ENCODE measurements around the gene PLCL1. TPM values are rescaled to one million over a fixed set of nuclear protein-coding genes. Genes with fewer than 3 reads are reported as not detected.

Gene PLCL1
- total and polyA plus RNA-seq, 10 of the 15 experiments (the other 5 are each of a cell fraction or from before 2014, with no cell fraction given), result 0.03 to 1.5 (median 0.22) TPM

- H3K4me2 ChIP-seq (ENCODE audit: control insufficient read depth, insufficient read depth), result no peak overlapping the region
- WGBS (ENCODE audit: insufficient coverage, insufficient replicate concordance, low lambda C conversion rate, missing lambda C conversion rate), result 98% methylated on average over 2 of the region's 2 CpGs
- H3K36me3 ChIP-seq (ENCODE audit: control insufficient read depth in 2 of 2, insufficient read depth in 2 of 2, low read length in 1 of 2), result no peaks in the 10 kb centered on the region
- H2AFZ ChIP-seq (ENCODE audit: control insufficient read depth, low read depth, low read length), result no peak overlapping the region
- TF ChIP-seq BCL11A (IDR thresholded peaks at IDR 0.05; ENCODE audit: low read depth, low read length) (no peak), CHD1 (IDR thresholded peaks at IDR 0.05; ENCODE audit: low read depth, low read length) (no peak), LARP7 (IDR thresholded peaks at IDR 0.05) (no peak), MYC (IDR thresholded peaks at IDR 0.05; ENCODE audit: insufficient read depth, insufficient read length, insufficient replicate concordance, low read length, severe bottlenecking) (no peak)
- BruUV-seq (replicated peaks), result no TSS peak
- CTCF ChIA-PET, result no interaction called here
- SMC1A ChIA-PET (ENCODE audit: uncharacterized antibody, unreplicated experiment), result interaction anchor here (0.7 to 1.5 kb wide), 3 partner anchors 11 to 64 kb away, joined by 3 to 4 read pairs (median 3); no protein-coding TSS in a partner anchor
- H4K20me1 ChIP-seq (ENCODE audit: control insufficient read depth, insufficient read depth), result no peaks in the 10 kb centered on the region
- in situ Hi-C loops (cut with MboI), result no loop called here
- H3K4me3 ChIP-seq, result no peak overlapping the region
- ATAC-seq (no peak), FAIRE-seq (no peak), DNase-seq (ENCODE audit: low read depth, low spot score) (no peak)
- RAD21 ChIA-PET (ENCODE audit: unreplicated experiment), result no interaction called here
- POLR2A ChIA-PET, result no interaction called here
- no peaks in the 10 kb centered on the region for H3K4me1 ChIP-seq (ENCODE audit: control insufficient read depth, insufficient read depth, low read length)
- H3K27me3 ChIP-seq (replicated peaks in 1 of 2; ENCODE audit: control insufficient read depth in 2 of 2, insufficient read depth in 2 of 2, low read length in 1 of 2), result no peaks in the 10 kb centered on the region
- H3K9me3 ChIP-seq (replicated peaks; ENCODE audit: control insufficient read depth, insufficient read depth, low read length), result no peaks in the 10 kb centered on the region
- H3K27ac ChIP-seq (ENCODE audit: control insufficient read depth, insufficient read depth), result no peak overlapping the region
- no peaks in the 10 kb centered on the region for H3K79me2 ChIP-seq (ENCODE audit: control insufficient read depth, insufficient read depth, low read length)
- intact Hi-C loops (cut with micrococcal nuclease; ENCODE audit: unreplicated experiment), result no loop called here
- H3K9ac ChIP-seq (ENCODE audit: control insufficient read depth, insufficient read depth, low read length), result no peak overlapping the region
Measured at GRCh38 chr2:197972061-197972460, 167.7 kb downstream of the PLCL1 start.

GRCh38 chr2:197972587-197972986 is 168.2 kb downstream of the PLCL1 start:
- no peaks in the 10 kb centered on the region for H3K4me1 ChIP-seq (ENCODE audit: control insufficient read depth, insufficient read depth, low read length)
- no TSS peak for BruUV-seq (replicated peaks)
- H3K4me3 ChIP-seq, result no peak overlapping the region
- no peak overlapping the region for H3K4me2 ChIP-seq (ENCODE audit: control insufficient read depth, insufficient read depth)
- 48% methylated on average over 2 of the region's 2 CpGs for WGBS (ENCODE audit: insufficient coverage, insufficient replicate concordance, low lambda C conversion rate, missing lambda C conversion rate)
- SMC1A ChIA-PET (ENCODE audit: uncharacterized antibody, unreplicated experiment), result interaction anchor here (0.5 to 3.6 kb wide), 2 partner anchors 13 to 42 kb away, joined by 3 to 19 read pairs; no protein-coding TSS in a partner anchor
- no peaks in the 10 kb centered on the region for H3K27me3 ChIP-seq (replicated peaks in 1 of 2; ENCODE audit: control insufficient read depth in 2 of 2, insufficient read depth in 2 of 2, low read length in 1 of 2)
- no peaks in the 10 kb centered on the region for H3K36me3 ChIP-seq (ENCODE audit: control insufficient read depth in 2 of 2, insufficient read depth in 2 of 2, low read length in 1 of 2)
- H3K9me3 ChIP-seq (replicated peaks; ENCODE audit: control insufficient read depth, insufficient read depth, low read length), result no peaks in the 10 kb centered on the region
- no peak for FAIRE-seq
- no peak overlapping the region for H3K9ac ChIP-seq (ENCODE audit: control insufficient read depth, insufficient read depth, low read length)
- no peak overlapping the region for H3K27ac ChIP-seq (ENCODE audit: control insufficient read depth, insufficient read depth)
- H2AFZ ChIP-seq (ENCODE audit: control insufficient read depth, low read depth, low read length), result no peak overlapping the region
- no peaks in the 10 kb centered on the region for H4K20me1 ChIP-seq (ENCODE audit: control insufficient read depth, insufficient read depth)
- H3K79me2 ChIP-seq (ENCODE audit: control insufficient read depth, insufficient read depth, low read length), result no peaks in the 10 kb centered on the region
- intact Hi-C loops (cut with micrococcal nuclease; ENCODE audit: unreplicated experiment), result no loop called here
- no peak for ATAC-seq
- CTCF ChIA-PET, result no interaction called here
- TF ChIP-seq EP300 (IDR thresholded peaks at IDR 0.05; ENCODE audit: borderline replicate concordance in 1 of 2, control insufficient read depth in 1 of 2, low read depth in 2 of 2, low read length in 2 of 2), result no peak
- RAD21 ChIA-PET (ENCODE audit: unreplicated experiment), result interaction anchor here (1.4 kb wide), 1 partner anchor 12 kb away, joined by 3 read pairs; no protein-coding TSS in a partner anchor
- POLR2A ChIA-PET, result no interaction called here
- in situ Hi-C loops (cut with MboI), result no loop called here
- no peak for DNase-seq (ENCODE audit: low read depth, low spot score)
